Ascending aorta (tissue), 2 donors: ENCODE results near the gene ARL9. TPM values are rescaled to one million over a fixed set of nuclear protein-coding genes. Genes with fewer than 3 reads are reported as not detected.

Experiments used
- DNase-seq, 2 donors: peaks; one replicate each; pipeline ENCODE4 v3.0.0-alpha.2; 2019; ENCODE audit warnings: low spot score in 2 of 2
- H3K27ac ChIP-seq, 2 donors: fragments of 200-600 bp; sonication (generic); one replicate each; pipeline ENCODE4 v1.5.1; 2016 to 2017; ENCODE audit warnings: mild to moderate bottlenecking in 1 of 2
- H3K27me3 ChIP-seq: fragments of 200-600 bp; sonication (generic); one replicate; pipeline ENCODE4 v1.5.1; 2017
- H3K36me3 ChIP-seq, 2 donors: fragments of 200-600 bp; sonication (generic); one replicate each; pipeline ENCODE4 v1.5.1; 2016
- H3K4me1 ChIP-seq, 2 donors: fragments of 200-600 bp; sonication (generic); one replicate each; pipeline ENCODE4 v1.5.1; 2016 to 2017; ENCODE audit warnings: mild to moderate bottlenecking in 1 of 2
- H3K4me3 ChIP-seq, 2 donors: fragments of 200-600 bp; sonication (generic); one replicate each; pipeline ENCODE4 v1.5.1; 2016 to 2017; ENCODE audit warnings: mild to moderate bottlenecking in 1 of 2
- H3K9me3 ChIP-seq, 2 donors: fragments of 200-600 bp; sonication (generic); one replicate each; pipeline ENCODE4 v1.5.1; 2016
- CTCF ChIP-seq, 3 experiments: fragments of 200-600 bp in 2 of 3; fragments of 450-650 bp in 1 of 3; sonication (generic) in 2 of 3; IDR thresholded peaks; one replicate each; pipeline ENCODE4 v1.5.1; 2016 to 2019; ENCODE audit warnings: antibody characterized with exemption in 3 of 3, mild to moderate bottlenecking in 1 of 3, moderate library complexity in 1 of 3
- intact Hi-C: fragments of 100-400 bp; cut with DNase I; formaldehyde crosslinking; loops from one replicate; pipeline ENCODE4 v1.15.1; 2023
- total RNA-seq: library from RNA; depleted of rRNA; stranded (reverse); fragments of >200 nt; gene quantifications from one replicate; pipeline ENCODE4 v1.1.0, GENCODE V29; 2016

Gene ARL9
- total RNA-seq, 1 donor from 2014 or later, result not detected

DNA sequence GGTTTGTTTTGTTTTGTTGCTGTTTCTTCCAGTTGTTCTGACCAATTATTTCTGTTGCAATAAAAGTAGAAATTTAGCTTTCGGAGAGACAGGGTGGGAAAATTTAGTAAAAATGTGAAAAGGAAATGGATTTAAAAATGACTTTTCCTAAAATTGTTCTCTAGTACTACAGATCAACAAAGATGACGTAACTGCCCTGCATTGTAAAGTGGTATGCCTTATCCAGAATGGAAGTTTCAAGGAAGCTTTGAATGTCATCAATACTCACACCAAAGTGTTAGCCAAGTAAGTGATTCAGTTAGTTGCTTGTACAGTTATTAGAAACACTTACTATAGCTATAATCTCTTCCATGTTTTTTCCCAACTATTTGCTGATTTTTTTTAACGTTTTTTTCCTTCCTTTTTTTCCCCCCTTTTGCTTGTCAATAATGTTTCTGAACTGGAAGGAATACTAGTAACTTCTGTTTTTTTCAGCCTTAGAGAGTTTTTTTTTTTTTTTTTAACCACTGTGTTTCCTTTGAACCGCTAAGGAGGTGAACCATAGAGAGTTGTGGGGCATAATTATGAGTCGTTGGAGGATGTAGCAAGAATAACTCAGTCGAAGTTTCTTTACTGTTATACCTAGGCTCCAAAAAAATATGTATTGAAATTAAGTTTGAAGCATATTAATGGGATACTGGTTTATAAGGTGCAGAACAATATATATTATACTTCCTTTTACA lies 35.9 kb upstream of the ARL9 start:
- Histone ChIP-seq H3K27me3 (no peaks in the 10 kb centered on the region), H3K4me3 (no peak overlapping the region), H3K27ac (no peak overlapping the region), H3K9me3 (no peaks in the 10 kb centered on the region), H3K4me1 (peaks cover 8 to 22% of the 10 kb centered on the region in 2 donors), H3K36me3 (peaks cover 23 to 41% of the 10 kb centered on the region in 2 donors)
- no peak for TF ChIP-seq CTCF (IDR thresholded peaks at IDR 0.05)
- intact Hi-C loops, result loop anchor here (5.0 to 10.0 kb wide), 2 partner anchors 42 to 435 kb away; partner anchors contain the start of gene REST
- DNase-seq, result no peak

DNA sequence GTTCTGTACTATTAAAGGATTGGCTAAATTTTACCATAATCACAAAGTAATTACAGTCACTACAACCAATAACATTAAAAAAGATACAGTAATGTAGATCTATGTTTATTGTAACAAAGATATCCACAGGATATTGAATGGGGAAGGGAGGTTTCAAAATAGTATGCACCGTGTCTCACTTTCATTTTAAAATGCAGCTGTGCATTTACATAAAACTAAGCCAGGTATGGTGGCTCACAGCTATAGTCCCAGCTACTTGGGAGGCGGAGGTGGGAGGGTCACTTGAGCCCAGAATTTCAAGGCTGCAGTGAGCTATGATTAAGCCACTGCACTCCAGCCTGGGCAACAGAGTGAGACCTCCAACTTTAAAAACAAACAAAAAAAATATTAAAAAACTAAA lies 29.7 kb upstream of the ARL9 start:
- no peak for TF ChIP-seq CTCF (IDR thresholded peaks at IDR 0.05)
- Histone ChIP-seq H3K27me3 (no peaks in the 10 kb centered on the region), H3K4me1 (no peaks in the 10 kb centered on the region), H3K36me3 (peaks cover 51 to 91% of the 10 kb centered on the region in 2 donors), H3K27ac (no peak overlapping the region), H3K4me3 (no peak overlapping the region), H3K9me3 (no peaks in the 10 kb centered on the region)
- no peak for DNase-seq
- intact Hi-C loops, result no loop called here

DNA sequence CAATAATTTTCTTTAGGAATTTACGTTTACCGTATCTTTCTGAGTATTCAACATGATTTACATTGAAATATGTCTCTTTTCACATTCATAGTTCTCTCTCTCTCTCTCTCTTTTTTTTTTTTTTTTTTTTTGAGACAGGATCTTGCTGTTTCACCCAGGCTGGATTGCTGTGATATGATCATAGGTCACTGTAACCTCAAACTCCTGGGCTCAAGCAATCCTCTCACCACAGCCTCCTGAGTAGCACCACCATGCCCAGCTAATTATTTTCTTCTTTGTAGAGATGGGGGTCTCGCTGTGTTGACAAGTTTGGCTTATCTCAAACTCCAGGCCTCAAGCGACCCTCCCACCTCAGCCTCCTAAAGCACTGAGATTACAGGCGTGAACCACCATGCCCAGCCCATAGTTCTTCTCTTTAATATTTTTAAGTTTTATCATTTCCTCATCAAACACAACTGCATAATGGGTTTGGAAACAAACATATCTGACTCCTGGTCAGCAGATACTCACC lies 28.3 kb upstream of the ARL9 start:
- no peak overlapping the region for H3K4me3 ChIP-seq
- no peaks in the 10 kb centered on the region for H3K4me1 ChIP-seq
- TF ChIP-seq CTCF (IDR thresholded peaks at IDR 0.05), result no peak
- DNase-seq, result no peak
- no peak overlapping the region for H3K27ac ChIP-seq
- no peaks in the 10 kb centered on the region for H3K27me3 ChIP-seq
- intact Hi-C loops, result no loop called here
- no peaks in the 10 kb centered on the region for H3K9me3 ChIP-seq
- peaks cover 57 to 89% of the 10 kb centered on the region in 2 donors for H3K36me3 ChIP-seq

- Histone ChIP-seq H3K4me1 (no peaks in the 10 kb centered on the region), H3K4me3 (no peak overlapping the region), H3K36me3 (peaks cover 50 to 86% of the 10 kb centered on the region in 2 donors), H3K27ac (no peak overlapping the region), H3K27me3 (no peaks in the 10 kb centered on the region), H3K9me3 (no peaks in the 10 kb centered on the region)
- TF ChIP-seq CTCF (IDR thresholded peaks at IDR 0.05), result no peak
- intact Hi-C loops, result no loop called here
- DNase-seq, result no peak
Observed at GRCh38 chr4:56480691-56481090, 24.9 kb upstream of the ARL9 start.

GRCh38 chr4:56496241-56496640 lies 9.3 kb upstream of the ARL9 start:
- DNase-seq, result no peak
- no peak for TF ChIP-seq CTCF (IDR thresholded peaks at IDR 0.05)
- Histone ChIP-seq H3K36me3 (peaks cover 44 to 78% of the 10 kb centered on the region in 2 donors), H3K9me3 (no peaks in the 10 kb centered on the region), H3K27ac (no peak overlapping the region), H3K4me3 (no peak overlapping the region), H3K4me1 (no peaks in the 10 kb centered on the region), H3K27me3 (no peaks in the 10 kb centered on the region)
- intact Hi-C loops, result no loop called here
